ENCODE measurements around the gene PFDN4. TPM values are rescaled to one million over a fixed set of nuclear protein-coding genes. Genes with fewer than 3 reads are reported as not detected.
"Not testable (repeated sequence)": the region's sequence is repeated elsewhere in the genome, so short reads cannot be mapped to it uniquely, and the experiment has no call there.

The PFDN4 gene
- total RNA-seq, 3 donors from 2014 or later = 41.0 to 57.7 (median 52.1) TPM

DNA sequence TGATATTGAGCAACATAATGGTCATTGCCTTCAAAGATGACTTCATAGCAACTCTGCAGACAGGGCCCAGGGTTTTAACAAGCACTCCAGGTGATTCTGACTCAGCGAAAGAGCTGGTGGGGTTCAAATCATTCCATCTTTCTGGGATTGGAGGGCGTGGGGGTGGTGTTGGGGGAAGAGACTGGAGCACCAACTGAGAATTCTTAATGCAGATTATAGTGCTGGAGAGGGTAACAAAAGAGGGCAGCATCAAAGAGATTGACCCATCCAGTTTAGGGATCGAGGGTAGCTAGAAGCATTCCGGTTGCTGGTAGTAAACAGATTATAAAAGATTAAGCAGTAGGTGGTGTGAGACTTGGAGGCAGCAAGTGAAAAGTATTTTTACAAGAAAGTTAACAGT lies 15.9 kb downstream of the PFDN4 start:
- TF ChIP-seq POLR2AphosphoS5 (IDR thresholded peaks at IDR 0.05) (no peak), POLR2A (IDR thresholded peaks at IDR 0.05) (no peak)
- TF ChIP-seq, protein P1, sequence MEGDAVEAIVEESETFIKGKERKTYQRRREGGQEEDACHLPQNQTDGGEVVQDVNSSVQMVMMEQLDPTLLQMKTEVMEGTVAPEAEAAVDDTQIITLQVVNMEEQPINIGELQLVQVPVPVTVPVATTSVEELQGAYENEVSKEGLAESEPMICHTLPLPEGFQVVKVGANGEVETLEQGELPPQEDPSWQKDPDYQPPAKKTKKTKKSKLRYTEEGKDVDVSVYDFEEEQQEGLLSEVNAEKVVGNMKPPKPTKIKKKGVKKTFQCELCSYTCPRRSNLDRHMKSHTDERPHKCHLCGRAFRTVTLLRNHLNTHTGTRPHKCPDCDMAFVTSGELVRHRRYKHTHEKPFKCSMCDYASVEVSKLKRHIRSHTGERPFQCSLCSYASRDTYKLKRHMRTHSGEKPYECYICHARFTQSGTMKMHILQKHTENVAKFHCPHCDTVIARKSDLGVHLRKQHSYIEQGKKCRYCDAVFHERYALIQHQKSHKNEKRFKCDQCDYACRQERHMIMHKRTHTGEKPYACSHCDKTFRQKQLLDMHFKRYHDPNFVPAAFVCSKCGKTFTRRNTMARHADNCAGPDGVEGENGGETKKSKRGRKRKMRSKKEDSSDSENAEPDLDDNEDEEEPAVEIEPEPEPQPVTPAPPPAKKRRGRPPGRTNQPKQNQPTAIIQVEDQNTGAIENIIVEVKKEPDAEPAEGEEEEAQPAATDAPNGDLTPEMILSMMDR (IDR thresholded peaks at IDR 0.05) = no peak
- DNase-seq (ENCODE audit: low spot score in 2 of 2) = no peak
- H3K4me1 ChIP-seq = no peaks in the 10 kb centered on the region
- no peak overlapping the region for H3K4me3 ChIP-seq
- no peak overlapping the region for H3K27ac ChIP-seq
- H3K36me3 ChIP-seq = no peaks in the 10 kb centered on the region
- H3K27me3 ChIP-seq = no peaks in the 10 kb centered on the region
- no peaks in the 10 kb centered on the region for H3K9me3 ChIP-seq
- intact Hi-C loops (cut with DNase I; ENCODE audit: low total_unique reads) = no loop called here

DNA sequence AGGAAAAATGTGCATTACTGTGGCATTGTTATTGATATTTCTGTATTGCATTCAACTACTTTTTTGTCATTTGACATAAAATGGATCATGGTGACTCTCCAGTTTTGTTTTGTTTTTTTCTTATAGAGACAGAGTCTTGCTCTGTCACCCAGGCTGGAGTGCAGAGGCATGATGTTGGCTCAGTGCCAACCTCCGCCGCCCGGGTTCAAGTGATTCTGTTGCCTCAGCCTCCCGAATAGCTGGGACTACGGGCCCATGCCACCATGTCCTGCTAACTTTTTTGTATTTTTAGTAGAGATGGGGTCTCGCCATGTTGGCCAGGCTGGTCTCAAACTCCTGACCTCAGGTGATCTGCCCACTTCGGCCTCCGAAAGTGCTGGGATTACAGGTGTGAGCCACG lies 16.8 kb downstream of the PFDN4 start:
- H3K9me3 ChIP-seq; DNase-seq (ENCODE audit: low spot score in 2 of 2); H3K27me3 ChIP-seq; H3K4me3 ChIP-seq; H3K4me1 ChIP-seq; H3K27ac ChIP-seq; intact Hi-C loops (cut with DNase I; ENCODE audit: low total_unique reads); H3K36me3 ChIP-seq: not testable (repeated sequence)

DNA sequence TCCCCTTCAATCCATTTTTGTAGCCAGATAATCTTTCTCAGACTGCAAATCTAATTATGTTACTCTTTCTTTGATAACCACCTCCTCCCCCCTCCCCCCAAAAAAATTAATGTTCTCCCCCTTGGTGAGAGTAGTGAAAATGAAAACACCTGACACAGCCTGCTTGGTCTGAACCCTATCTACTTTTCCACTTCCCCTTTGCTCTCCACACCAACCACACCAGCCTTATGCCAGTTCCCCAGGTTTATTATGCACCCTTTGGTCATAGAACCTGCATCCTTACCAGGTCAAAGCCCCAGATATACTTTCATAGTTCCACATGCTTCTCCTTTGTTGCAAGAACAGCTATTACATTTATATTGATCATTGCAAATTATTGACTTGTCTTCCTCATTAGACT lies 19.4 kb downstream of the PFDN4 start:
- Histone ChIP-seq H3K36me3 (no peaks in the 10 kb centered on the region), H3K9me3 (no peaks in the 10 kb centered on the region), H3K4me1 (no peaks in the 10 kb centered on the region), H3K4me3 (no peak overlapping the region), H3K27ac (no peak overlapping the region), H3K27me3 (no peaks in the 10 kb centered on the region)
- no peak for DNase-seq (ENCODE audit: low spot score in 2 of 2)
- TF ChIP-seq, protein P1 (IDR thresholded peaks at IDR 0.05) = no peak
- TF ChIP-seq POLR2AphosphoS5 (IDR thresholded peaks at IDR 0.05) = no peak
- intact Hi-C loops (cut with DNase I; ENCODE audit: low total_unique reads) = no loop called here

DNA sequence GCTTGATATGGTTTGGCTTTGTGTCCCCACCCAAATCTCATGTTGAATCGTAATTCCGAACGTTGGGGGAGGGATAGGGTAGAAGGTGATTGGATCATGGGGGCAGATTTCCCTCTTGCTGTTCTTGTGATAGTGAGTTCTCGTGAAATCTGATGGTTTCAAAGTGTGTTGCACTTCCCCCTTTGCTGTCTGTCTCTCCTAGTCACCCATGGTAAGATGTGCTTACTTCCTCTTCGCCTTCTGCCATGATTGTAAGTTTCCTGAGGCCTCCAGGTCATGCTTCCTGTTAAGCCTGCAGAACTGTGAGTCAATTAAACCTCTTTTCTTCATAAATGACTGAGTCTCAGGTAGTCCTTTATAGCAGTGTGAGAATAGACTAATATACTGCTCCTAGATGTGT lies 19.9 kb downstream of the PFDN4 start:
- intact Hi-C loops (cut with DNase I; ENCODE audit: low total_unique reads) = no loop called here
- no peaks in the 10 kb centered on the region for H3K4me1 ChIP-seq
- TF ChIP-seq POLR2A (IDR thresholded peaks at IDR 0.05) (no peak), POLR2AphosphoS5 (IDR thresholded peaks at IDR 0.05) (no peak)
- TF ChIP-seq, protein P1 (IDR thresholded peaks at IDR 0.05) = no peak
- no peaks in the 10 kb centered on the region for H3K36me3 ChIP-seq
- H3K27me3 ChIP-seq = no peaks in the 10 kb centered on the region
- H3K9me3 ChIP-seq = no peaks in the 10 kb centered on the region
- H3K4me3 ChIP-seq = no peak overlapping the region
- no peak for DNase-seq (ENCODE audit: low spot score in 2 of 2)
- H3K27ac ChIP-seq = no peak overlapping the region

DNA sequence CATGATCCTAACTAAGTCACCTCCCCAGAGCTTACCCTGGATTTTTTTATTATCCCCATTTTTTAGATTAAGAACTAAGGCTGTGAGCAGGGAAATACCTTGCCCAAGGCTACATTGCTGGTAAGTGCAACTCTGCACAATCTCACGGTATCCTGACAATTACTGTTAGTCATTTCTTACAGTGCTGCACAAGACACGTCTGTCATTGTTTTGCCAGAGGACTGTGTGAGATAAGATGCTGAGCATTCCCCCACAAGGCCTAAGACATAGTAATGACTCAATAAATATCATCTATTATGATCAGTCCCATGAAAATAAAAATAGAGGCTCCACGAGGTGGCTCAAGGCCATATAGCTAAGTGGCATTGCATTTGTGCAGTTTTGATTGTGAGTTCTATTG lies 21.0 kb downstream of the PFDN4 start:
- H3K27me3 ChIP-seq = no peaks in the 10 kb centered on the region
- H3K36me3 ChIP-seq = no peaks in the 10 kb centered on the region
- no peaks in the 10 kb centered on the region for H3K4me1 ChIP-seq
- TF ChIP-seq POLR2A (IDR thresholded peaks at IDR 0.05) (no peak), POLR2AphosphoS5 (IDR thresholded peaks at IDR 0.05) (no peak)
- TF ChIP-seq, protein P1 (IDR thresholded peaks at IDR 0.05) = no peak
- no peaks in the 10 kb centered on the region for H3K9me3 ChIP-seq
- H3K4me3 ChIP-seq = no peak overlapping the region
- no peak overlapping the region for H3K27ac ChIP-seq
- intact Hi-C loops (cut with DNase I; ENCODE audit: low total_unique reads) = no loop called here
- no peak for DNase-seq (ENCODE audit: low spot score in 2 of 2)

DNA sequence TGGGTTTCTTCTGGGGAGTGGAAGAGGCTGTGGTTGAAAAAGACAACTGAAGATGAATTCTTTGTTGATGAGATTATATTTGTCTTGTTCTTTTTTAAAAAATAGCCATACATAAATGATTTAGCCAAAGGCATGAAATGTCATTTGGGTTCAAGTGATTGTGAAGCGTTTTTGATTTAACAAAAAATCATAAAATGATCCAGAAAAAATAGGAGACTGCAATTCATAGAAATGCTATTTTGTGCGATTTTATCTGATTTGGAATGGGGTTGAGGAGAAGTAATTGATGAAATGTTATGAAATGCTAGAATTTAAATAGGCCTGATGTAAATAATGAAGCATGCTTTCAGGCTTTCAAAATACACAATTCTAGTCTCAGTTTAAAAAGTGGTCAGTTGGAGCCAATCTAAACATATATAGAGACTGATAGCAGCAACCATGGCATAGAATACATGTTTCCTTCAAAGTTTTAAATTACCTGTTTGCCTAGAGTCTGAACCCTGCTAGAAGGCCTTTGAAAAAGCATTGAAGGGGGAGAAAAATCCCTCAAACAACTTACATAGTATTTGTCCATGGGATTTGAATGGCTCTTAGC lies 21.8 kb downstream of the PFDN4 start:
- TF ChIP-seq, protein P1 (IDR thresholded peaks at IDR 0.05) = no peak
- TF ChIP-seq POLR2A (IDR thresholded peaks at IDR 0.05) = no peak
- no peak for TF ChIP-seq POLR2AphosphoS5 (IDR thresholded peaks at IDR 0.05)

More for the DNA sequence above, 21.8 kb downstream of the PFDN4 start:
- Histone ChIP-seq H3K4me1 (no peaks in the 10 kb centered on the region), H3K27ac (no peak overlapping the region), H3K4me3 (no peak overlapping the region), H3K9me3 (no peaks in the 10 kb centered on the region), H3K36me3 (no peaks in the 10 kb centered on the region), H3K27me3 (no peaks in the 10 kb centered on the region)
- DNase-seq (ENCODE audit: low spot score in 2 of 2) = no peak
- intact Hi-C loops (cut with DNase I; ENCODE audit: low total_unique reads) = no loop called here

Measured in breast epithelium (tissue), 4 donors.